Placental pericyte (primary cell): ENCODE measurements around the gene CWH43. TPM values are rescaled to one million over a fixed set of nuclear protein-coding genes. Genes with fewer than 3 reads are reported as not detected.

ENCODE experiments used
- small RNA-seq: library from RNA; depleted of rRNA; stranded (forward); fragments of <200 nt; gene quantifications from one replicate; pipeline ENCODE3, GENCODE V24; 2012; ENCODE audit warnings: low replicate concordance
- total RNA-seq: library from RNA; depleted of rRNA; stranded (reverse); fragments of >200 nt; gene quantifications from 2 replicates; pipeline ENCODE4 v1.2.3, GENCODE V29; 2012

The CWH43 gene
- not detected in 2 replicates for total RNA-seq

GRCh38 chr4:48985976-48986653 is at the start of gene CWH43:
CWH43 (plus strand) TSS chr4:48986275; CDS start chr4:48986430, 155 bp downstream.

Small RNAs within 50 kb of the gene (small RNA-seq; reads per million reads assigned to genes)
- gene AC020593.1: not detected

Other genes starting within 250 kb of the CWH43 start
- 31.7 and 77.6 TPM in 2 replicates for gene FRYL, start 206.0 kb upstream of the CWH43 start, total RNA-seq
- gene OCIAD1, start 155.2 kb upstream of the CWH43 start, total RNA-seq: 98.1 and 117 TPM in 2 replicates
- gene OCIAD2, start 79.5 kb upstream of the CWH43 start, total RNA-seq: 5.0 and 5.4 TPM in 2 replicates